Uterus (tissue), 4 donors: ENCODE results near the gene PRR30. TPM values are rescaled to one million over a fixed set of nuclear protein-coding genes. Genes with fewer than 3 reads are reported as not detected.
"Not testable (repeated sequence)": the region's sequence is repeated elsewhere in the genome, so short reads cannot be mapped to it uniquely, and the experiment has no call there.

Experiments used
- DNase-seq, 2 donors: peaks; one replicate each; pipeline ENCODE4 v3.0.0-alpha.2; 2019 to 2020
- H3K27ac ChIP-seq, 2 donors: fragments of 200-600 bp; sonication (generic); 1 replicate in 1 of 2; 2 replicates in 1 of 2; pipeline ENCODE4 v1.5.1; 2016 to 2018
- H3K27me3 ChIP-seq, 2 donors: fragments of 200-600 bp; sonication (generic); one replicate each; pipeline ENCODE4 v1.5.1; 2018 to 2019; ENCODE audit warnings: control low read depth in 1 of 2
- H3K36me3 ChIP-seq, 2 donors: fragments of 200-600 bp; sonication (generic); one replicate each; pipeline ENCODE4 v1.5.1; 2019; ENCODE audit warnings: control low read depth in 1 of 2
- H3K4me1 ChIP-seq, 2 donors: fragments of 200-600 bp; sonication (generic); one replicate each; pipeline ENCODE4 v1.5.1; 2018 to 2019; ENCODE audit warnings: control low read depth in 1 of 2
- H3K4me3 ChIP-seq, 2 donors: fragments of 200-600 bp; sonication (generic); 1 replicate in 1 of 2; 2 replicates in 1 of 2; pipeline ENCODE4 v1.5.1; 2018 to 2019; ENCODE audit warnings: mild to moderate bottlenecking in 1 of 2
- H3K9me3 ChIP-seq, 2 donors: fragments of 200-600 bp; sonication (generic); one replicate each; pipeline ENCODE4 v1.5.1; 2019; ENCODE audit warnings: control low read depth in 1 of 2
- CTCF ChIP-seq, 4 experiments: fragments of 200-600 bp in 2 of 4; fragments of 450-650 bp in 2 of 4; sonication (generic) in 2 of 4; IDR thresholded peaks; one replicate each; pipeline ENCODE4 v1.5.1; 2016 to 2019; ENCODE audit warnings: antibody characterized with exemption in 4 of 4, mild to moderate bottlenecking in 2 of 4, moderate library complexity in 1 of 4
- POLR2A ChIP-seq, 2 donors: fragments of 450-650 bp; IDR thresholded peaks; one replicate each; pipeline ENCODE4 v1.6.1; 2016; ENCODE audit warnings: antibody characterized with exemption in 2 of 2, mild to moderate bottlenecking in 1 of 2, moderate library complexity in 1 of 2
- intact Hi-C: fragments of 100-400 bp; cut with DNase I; formaldehyde crosslinking; loops from one replicate; pipeline ENCODE4 v1.15.1; 2023; ENCODE audit warnings: low total_unique reads
- total RNA-seq, 4 donors: library from RNA; depleted of rRNA in 3 of 4; stranded (reverse); fragments of >200 nt in 3 of 4; gene quantifications; one replicate each; pipeline versions ENCODE4 v1.1.0 to v1.2.4, GENCODE V29; 2014 to 2023
- donor health status: DM: yes; HTN: yes; CAD: no.

The PRR30 gene
- total RNA-seq, 4 donors from 2014 or later = not detected

GRCh38 chr2:27179344-27180000 is 40.3 kb upstream of the PRR30 start:
- no peak for TF ChIP-seq CTCF (IDR thresholded peaks at IDR 0.05)
- TF ChIP-seq POLR2A (IDR thresholded peaks at IDR 0.05) = no peak
- no peaks in the 10 kb centered on the region for H3K4me1 ChIP-seq
- no peaks in the 10 kb centered on the region for H3K9me3 ChIP-seq
- intact Hi-C loops = no loop called here
- no peaks in the 10 kb centered on the region for H3K36me3 ChIP-seq
- DNase-seq = no peak
- no peak overlapping the region for H3K27ac ChIP-seq
- no peak overlapping the region for H3K4me3 ChIP-seq
- H3K27me3 ChIP-seq = no peaks in the 10 kb centered on the region

GRCh38 chr2:27178469-27178868 is 39.3 kb upstream of the PRR30 start:
- Histone ChIP-seq H3K4me1 (no peaks in the 10 kb centered on the region), H3K4me3 (no peak overlapping the region), H3K36me3 (no peaks in the 10 kb centered on the region), H3K27ac (no peak overlapping the region), H3K9me3 (no peaks in the 10 kb centered on the region), H3K27me3 (no peaks in the 10 kb centered on the region)
- intact Hi-C loops = no loop called here
- TF ChIP-seq POLR2A (IDR thresholded peaks at IDR 0.05) = no peak
- TF ChIP-seq CTCF (IDR thresholded peaks at IDR 0.05) = no peak
- DNase-seq = no peak

- no peaks in the 10 kb centered on the region for H3K27me3 ChIP-seq
- no peaks in the 10 kb centered on the region for H3K36me3 ChIP-seq
- DNase-seq = no peak
- no peak overlapping the region for H3K27ac ChIP-seq
- H3K9me3 ChIP-seq = no peaks in the 10 kb centered on the region
- H3K4me1 ChIP-seq = no peaks in the 10 kb centered on the region
- H3K4me3 ChIP-seq = no peak overlapping the region
- TF ChIP-seq POLR2A (IDR thresholded peaks at IDR 0.05) = no peak
- TF ChIP-seq CTCF (IDR thresholded peaks at IDR 0.05) = no peak
- intact Hi-C loops = no loop called here
Observed at GRCh38 chr2:27177441-27178351, 38.5 kb upstream of the PRR30 start.

GRCh38 chr2:27175781-27176180 is 36.6 kb upstream of the PRR30 start:
- intact Hi-C loops, H3K27ac ChIP-seq, H3K9me3 ChIP-seq, H3K4me1 ChIP-seq, H3K4me3 ChIP-seq, H3K36me3 ChIP-seq, DNase-seq, H3K27me3 ChIP-seq: not testable (repeated sequence)

DNA sequence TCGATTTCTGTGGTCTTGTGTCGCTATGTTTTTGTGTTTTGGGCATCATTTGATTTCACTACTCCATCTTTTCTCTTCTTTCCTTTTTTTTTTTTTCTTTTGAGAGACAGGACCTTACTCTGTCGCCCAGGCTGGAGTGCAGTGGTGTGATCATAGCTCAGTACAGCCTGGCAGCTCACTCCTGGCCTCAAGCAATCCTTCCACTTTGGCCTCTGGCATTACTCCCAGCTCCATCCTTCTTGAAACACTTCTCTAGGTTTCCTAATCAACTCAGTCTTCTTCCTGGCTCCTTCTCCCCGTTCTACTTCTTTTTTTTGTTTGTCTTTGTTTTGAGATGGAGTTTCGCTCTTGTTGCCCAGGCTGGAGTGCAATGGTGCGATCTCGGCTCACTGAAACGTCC is 36.1 kb upstream of the PRR30 start:
- intact Hi-C loops = no loop called here
- H3K4me3 ChIP-seq = no peak overlapping the region
- no peak for DNase-seq
- TF ChIP-seq CTCF (IDR thresholded peaks at IDR 0.05) (no peak), POLR2A (IDR thresholded peaks at IDR 0.05) (no peak)
- no peak overlapping the region for H3K27ac ChIP-seq
- no peaks in the 10 kb centered on the region for H3K36me3 ChIP-seq
- H3K27me3 ChIP-seq = no peaks in the 10 kb centered on the region
- H3K4me1 ChIP-seq = no peaks in the 10 kb centered on the region
- no peaks in the 10 kb centered on the region for H3K9me3 ChIP-seq
